Measurements from ENCODE around the gene RNFT2. TPM values are rescaled to one million over a fixed set of nuclear protein-coding genes. Genes with fewer than 3 reads are reported as not detected.

Gene RNFT2
- total RNA-seq, 1 experiment from 2014 or later, result 21.1 TPM

DNA sequence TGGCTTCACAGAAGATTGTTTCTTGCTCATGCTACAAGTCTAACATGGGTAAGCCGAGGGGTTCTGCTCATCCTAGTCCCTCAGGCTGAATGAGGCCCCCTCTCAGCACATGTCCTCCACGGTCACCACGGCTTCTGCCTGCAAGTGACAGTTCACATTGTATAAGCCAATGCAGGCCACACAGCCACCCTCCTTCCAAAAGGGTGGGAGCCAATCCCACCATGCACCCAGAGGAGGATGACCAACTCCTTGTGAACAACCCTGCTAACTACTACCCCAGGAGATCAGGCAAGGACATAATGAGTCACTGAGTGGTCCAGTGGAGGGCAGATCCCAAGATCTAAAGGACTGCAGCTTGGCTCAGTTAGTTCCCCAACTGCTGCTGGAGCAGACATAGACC lies 6.3 kb upstream of the RNFT2 start:
- CTCF ChIA-PET, result no interaction called here

DNA sequence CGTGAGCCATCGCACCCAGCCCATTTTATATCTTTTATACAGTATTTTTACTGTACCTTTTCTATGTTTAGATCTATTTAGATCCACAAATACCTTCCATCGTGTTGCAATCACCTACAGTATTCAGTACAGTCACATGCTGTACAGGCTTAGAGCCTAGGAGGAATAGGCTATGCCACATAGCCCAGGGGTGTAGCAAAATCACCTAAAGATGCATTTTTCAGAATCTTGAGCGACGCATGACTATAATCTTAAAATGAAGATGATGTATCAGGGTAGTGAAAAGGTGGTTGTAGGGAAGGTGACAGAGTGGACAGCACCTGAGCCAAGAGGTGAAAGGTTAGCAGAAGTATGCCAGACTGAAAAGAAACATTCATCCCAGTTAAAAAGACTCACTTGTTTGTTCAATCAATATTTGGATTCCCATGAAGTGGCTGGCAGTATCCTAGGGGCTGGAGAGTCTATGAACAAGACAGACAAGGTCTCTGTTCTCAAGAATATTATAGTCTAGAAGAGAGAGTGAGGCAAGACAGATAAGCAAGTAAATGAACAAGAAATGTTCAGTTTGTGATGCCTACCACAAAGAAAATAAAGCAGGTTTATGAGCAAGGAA lies 3.9 kb upstream of the RNFT2 start:
- Histone ChIP-seq H3K9me2 (ENCODE audit: insufficient read depth) (no peaks in the 10 kb centered on the region), H3K36me3 (ENCODE audit: low read depth) (peaks cover 12% of the 10 kb centered on the region; the same call in 1 of the 2 replicates), H3K4me2 (no peak overlapping the region), H3F3A (ENCODE audit: insufficient read depth, low read depth) (peaks cover 6% of the 10 kb centered on the region; the same call in 1 of the 2 replicates), H3K4me3 (no peak overlapping the region), H3K9me3 (ENCODE audit: insufficient read depth, low read depth) (no peaks in the 10 kb centered on the region), H3K79me2 (ENCODE audit: low read depth) (peaks cover 35% of the 10 kb centered on the region), H3K27me3 (ENCODE audit: insufficient read depth, low read depth) (no peaks in the 10 kb centered on the region), H3K4me1 (replicated peaks; ENCODE audit: insufficient read depth) (peaks cover 14% of the 10 kb centered on the region), H3K27ac (no peak overlapping the region), H4K20me1 (ENCODE audit: insufficient read depth) (peaks cover 8% of the 10 kb centered on the region; the same call in 1 of the 2 replicates), H2AFZ (no peak overlapping the region)
- no peak for DNase-seq
- intact Hi-C loops (cut with micrococcal nuclease; ENCODE audit: unreplicated experiment), result no loop called here
- TF ChIP-seq EZH2 (IDR thresholded peaks at IDR 0.05; ENCODE audit: low read depth), result no peak
- TF ChIP-seq, protein P1, sequence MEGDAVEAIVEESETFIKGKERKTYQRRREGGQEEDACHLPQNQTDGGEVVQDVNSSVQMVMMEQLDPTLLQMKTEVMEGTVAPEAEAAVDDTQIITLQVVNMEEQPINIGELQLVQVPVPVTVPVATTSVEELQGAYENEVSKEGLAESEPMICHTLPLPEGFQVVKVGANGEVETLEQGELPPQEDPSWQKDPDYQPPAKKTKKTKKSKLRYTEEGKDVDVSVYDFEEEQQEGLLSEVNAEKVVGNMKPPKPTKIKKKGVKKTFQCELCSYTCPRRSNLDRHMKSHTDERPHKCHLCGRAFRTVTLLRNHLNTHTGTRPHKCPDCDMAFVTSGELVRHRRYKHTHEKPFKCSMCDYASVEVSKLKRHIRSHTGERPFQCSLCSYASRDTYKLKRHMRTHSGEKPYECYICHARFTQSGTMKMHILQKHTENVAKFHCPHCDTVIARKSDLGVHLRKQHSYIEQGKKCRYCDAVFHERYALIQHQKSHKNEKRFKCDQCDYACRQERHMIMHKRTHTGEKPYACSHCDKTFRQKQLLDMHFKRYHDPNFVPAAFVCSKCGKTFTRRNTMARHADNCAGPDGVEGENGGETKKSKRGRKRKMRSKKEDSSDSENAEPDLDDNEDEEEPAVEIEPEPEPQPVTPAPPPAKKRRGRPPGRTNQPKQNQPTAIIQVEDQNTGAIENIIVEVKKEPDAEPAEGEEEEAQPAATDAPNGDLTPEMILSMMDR (conservative IDR thresholded peaks at IDR 0.05), result no peak
- CTCF ChIA-PET, result no interaction called here
- BruUV-seq (replicated peaks), result no TSS peak
- POLR2A ChIA-PET (ENCODE audit: unreplicated experiment), result no interaction called here

More for the DNA sequence above, 6.3 kb upstream of the RNFT2 start:
- Histone ChIP-seq H2AFZ (no peak overlapping the region), H3K36me3 (ENCODE audit: low read depth) (peaks cover 12% of the 10 kb centered on the region; the same call in 1 of the 2 replicates), H3K9me3 (ENCODE audit: insufficient read depth, low read depth) (no peaks in the 10 kb centered on the region), H4K20me1 (ENCODE audit: insufficient read depth) (peaks cover 16% of the 10 kb centered on the region), H3K27me3 (ENCODE audit: insufficient read depth, low read depth) (no peaks in the 10 kb centered on the region), H3K79me2 (ENCODE audit: low read depth) (peaks cover 33% of the 10 kb centered on the region), H3K4me3 (no peak overlapping the region), H3K4me2 (no peak overlapping the region), H3K27ac (no peak overlapping the region), H3F3A (ENCODE audit: insufficient read depth, low read depth) (peaks cover 6% of the 10 kb centered on the region; the same call in 1 of the 2 replicates), H3K9me2 (ENCODE audit: insufficient read depth) (no peaks in the 10 kb centered on the region), H3K4me1 (replicated peaks; ENCODE audit: insufficient read depth) (peaks cover 8% of the 10 kb centered on the region)
- TF ChIP-seq, protein P1 (conservative IDR thresholded peaks at IDR 0.05), result no peak
- TF ChIP-seq EZH2 (IDR thresholded peaks at IDR 0.05; ENCODE audit: low read depth), result no peak
- DNase-seq, result no peak
- intact Hi-C loops (cut with micrococcal nuclease; ENCODE audit: unreplicated experiment), result no loop called here
- POLR2A ChIA-PET (ENCODE audit: unreplicated experiment), result no interaction called here
- no TSS peak for BruUV-seq (replicated peaks)

DNA sequence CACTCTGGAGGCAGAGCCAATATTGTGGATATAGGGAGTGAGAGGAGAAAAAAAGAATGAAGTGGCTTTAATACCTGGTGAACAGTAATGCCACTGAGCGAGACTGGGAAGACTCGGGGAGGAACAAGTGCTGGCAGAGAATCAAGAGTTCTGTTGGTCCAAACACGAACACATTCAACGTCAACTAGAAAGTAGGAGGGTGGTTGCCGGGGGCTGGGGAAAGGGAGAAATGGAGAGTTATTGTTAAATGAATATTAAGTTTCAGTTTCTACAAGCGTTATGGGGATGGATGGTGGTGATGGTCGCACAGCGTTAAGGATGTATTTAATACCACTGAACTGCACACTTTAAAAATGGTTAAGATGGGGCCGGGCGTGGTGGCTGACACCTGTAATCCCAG lies 3.0 kb upstream of the RNFT2 start:
- H4K20me1 ChIP-seq (ENCODE audit: insufficient read depth), result 0 out of 2 replicates have a peak, but pooled peaks cover 5% of the 10 kb centered on the region
- no TSS peak for BruUV-seq (replicated peaks)

More for the DNA sequence above, 3.0 kb upstream of the RNFT2 start:
- H3K4me1 ChIP-seq (replicated peaks; ENCODE audit: insufficient read depth), result peaks cover 14% of the 10 kb centered on the region
- H3F3A ChIP-seq (ENCODE audit: insufficient read depth, low read depth), result peaks cover 6% of the 10 kb centered on the region; the same call in 1 of the 2 replicates
- H3K9me2 ChIP-seq (ENCODE audit: insufficient read depth), result no peaks in the 10 kb centered on the region
- H3K4me2 ChIP-seq, result no peak overlapping the region
- no peak overlapping the region for H3K27ac ChIP-seq
- H3K36me3 ChIP-seq (ENCODE audit: low read depth), result peaks cover 11% of the 10 kb centered on the region; the same call in 1 of the 2 replicates
- H3K4me3 ChIP-seq, result no peak overlapping the region
- intact Hi-C loops (cut with micrococcal nuclease; ENCODE audit: unreplicated experiment), result no loop called here
- no peaks in the 10 kb centered on the region for H3K9me3 ChIP-seq (ENCODE audit: insufficient read depth, low read depth)
- TF ChIP-seq, protein P1 (conservative IDR thresholded peaks at IDR 0.05), result no peak
- no peak for TF ChIP-seq EZH2 (IDR thresholded peaks at IDR 0.05; ENCODE audit: low read depth)
- ChIA-PET POLR2A (ENCODE audit: unreplicated experiment) (no interaction called here), CTCF (no interaction called here)
- H3K79me2 ChIP-seq (ENCODE audit: low read depth), result peaks cover 35% of the 10 kb centered on the region
- H2AFZ ChIP-seq, result no peak overlapping the region
- no peak for DNase-seq
- no peaks in the 10 kb centered on the region for H3K27me3 ChIP-seq (ENCODE audit: insufficient read depth, low read depth)
